Mesodermal cell (in vitro differentiated cells): ENCODE measurements around the gene PACS2.
"Not testable (repeated sequence)": the region's sequence is repeated elsewhere in the genome, so short reads cannot be mapped to it uniquely, and the experiment has no call there.

Source experiments
- H3K27ac ChIP-seq: 2 replicates; pipeline ENCODE4 v1.7.0; 2013; ENCODE audit warnings: mild to moderate bottlenecking, low read depth, low read length, moderate library complexity; ENCODE audit not compliant: severe bottlenecking
- H3K36me3 ChIP-seq: 2 replicates; pipeline ENCODE4 v1.7.1; 2013; ENCODE audit warnings: mild to moderate bottlenecking, low read length, moderate library complexity; ENCODE audit not compliant: control insufficient read depth, insufficient read depth
- H3K4me1 ChIP-seq: one replicate; pipeline ENCODE4 v1.7.1; 2013; ENCODE audit warnings: mild to moderate bottlenecking, low read length; ENCODE audit not compliant: insufficient read depth, control insufficient read depth, poor library complexity, severe bottlenecking
- H3K4me3 ChIP-seq: 2 replicates; pipeline ENCODE4 v1.7.0; 2013; ENCODE audit warnings: low read length, control low read depth, mild to moderate bottlenecking; ENCODE audit not compliant: insufficient read depth, poor library complexity, severe bottlenecking; ENCODE audit errors: extremely low read depth
- H3K9me3 ChIP-seq: 2 replicates; pipeline ENCODE4 v1.7.1; 2013; ENCODE audit warnings: mild to moderate bottlenecking, low read length, moderate library complexity; ENCODE audit not compliant: control insufficient read depth
- WGBS, 2 experiments: methylation state at CpG; one replicate each; pipeline ENCODE4 v1.1.5; 2013; ENCODE audit warnings: missing lambda C conversion rate in 2 of 2; ENCODE audit not compliant: insufficient coverage in 2 of 2; 5-methylcytosine and 5-hydroxymethylcytosine counted together

PACS2 gene

GRCh38 chr14:105326891-105327694, 12.5 kb downstream of the PACS2 start:
- Histone ChIP-seq H3K9me3 (no peaks in the 10 kb centered on the region), H3K36me3 (no peaks in the 10 kb centered on the region), H3K4me1 (no peaks in the 10 kb centered on the region), H3K4me3 (no peak overlapping the region), H3K27ac (no peak overlapping the region)
- WGBS, 2 experiments = 44 to 55% methylated on average over 20 to 31 of the region's 34 CpGs

DNA sequence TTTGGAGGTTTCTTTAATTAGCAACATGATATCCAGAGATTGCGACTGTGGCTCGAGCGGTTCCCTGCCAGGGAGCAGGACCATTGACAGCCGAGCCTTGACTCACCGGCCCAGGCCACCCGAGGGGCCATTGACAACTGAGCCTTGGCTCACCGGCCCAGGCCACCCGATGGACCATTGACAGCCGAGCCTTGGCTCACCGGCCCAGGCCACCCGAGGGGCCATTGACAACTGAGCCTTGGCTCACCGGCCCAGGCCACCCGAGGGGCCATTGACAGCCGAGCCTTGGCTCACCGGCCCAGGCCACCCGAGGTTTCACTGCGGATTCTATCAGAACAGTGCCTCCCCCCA, 13.1 kb downstream of the PACS2 start:
- not testable (repeated sequence) for H3K4me1 ChIP-seq, H3K27ac ChIP-seq, H3K9me3 ChIP-seq, H3K36me3 ChIP-seq, H3K4me3 ChIP-seq
- 44 to 55% methylated on average over 17 of the region's 17 CpGs for WGBS, 2 experiments

GRCh38 chr14:105328070-105328677, 13.6 kb downstream of the PACS2 start:
- no peak overlapping the region for H3K27ac ChIP-seq
- no peaks in the 10 kb centered on the region for H3K36me3 ChIP-seq
- H3K4me1 ChIP-seq = peaks cover 3% of the 10 kb centered on the region
- no peak overlapping the region for H3K4me3 ChIP-seq
- 87 to 89% methylated on average over 9 to 10 of the region's 12 CpGs for WGBS, 2 experiments
- H3K9me3 ChIP-seq = no peaks in the 10 kb centered on the region

DNA sequence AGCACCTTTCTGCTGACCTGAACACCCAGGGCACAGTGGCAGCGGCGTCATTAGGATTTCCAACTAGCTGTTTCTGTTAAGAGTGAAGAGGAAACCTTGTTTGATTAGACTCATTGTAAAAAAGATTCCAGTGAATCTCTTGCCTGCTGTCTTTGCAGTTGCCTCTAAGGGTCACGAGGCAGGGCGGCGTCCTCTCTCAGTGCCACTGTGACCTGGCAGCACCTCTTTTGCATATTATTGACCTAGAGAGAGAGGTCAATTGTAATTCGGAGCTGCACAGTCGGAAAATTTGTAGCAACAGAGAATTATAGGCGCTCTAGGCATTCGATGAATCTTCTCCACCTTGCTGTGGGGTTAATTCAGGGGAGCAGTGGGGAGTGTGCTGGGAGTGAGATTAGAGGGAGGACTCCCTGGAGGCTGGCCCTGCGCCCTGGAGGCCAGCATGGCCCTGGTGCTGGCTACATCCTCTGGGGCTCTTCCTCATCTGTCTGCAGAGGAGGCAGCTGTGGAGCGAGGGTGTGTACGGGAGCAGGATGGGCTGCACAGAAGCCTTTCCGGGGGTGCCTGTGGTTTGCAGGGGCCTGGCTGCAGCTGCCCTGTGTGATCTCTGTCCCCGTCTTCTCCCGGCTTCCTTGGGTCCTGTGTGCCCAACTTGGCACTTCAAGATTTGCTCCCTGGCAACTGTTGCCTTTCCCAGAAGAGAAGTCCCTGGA, 14.3 kb downstream of the PACS2 start:
- 92 to 95% methylated on average over 11 to 15 of the region's 15 CpGs for WGBS, 2 experiments
- Histone ChIP-seq H3K4me1 (peaks cover 3% of the 10 kb centered on the region), H3K9me3 (no peaks in the 10 kb centered on the region), H3K27ac (no peak overlapping the region), H3K4me3 (no peak overlapping the region), H3K36me3 (no peaks in the 10 kb centered on the region)

DNA sequence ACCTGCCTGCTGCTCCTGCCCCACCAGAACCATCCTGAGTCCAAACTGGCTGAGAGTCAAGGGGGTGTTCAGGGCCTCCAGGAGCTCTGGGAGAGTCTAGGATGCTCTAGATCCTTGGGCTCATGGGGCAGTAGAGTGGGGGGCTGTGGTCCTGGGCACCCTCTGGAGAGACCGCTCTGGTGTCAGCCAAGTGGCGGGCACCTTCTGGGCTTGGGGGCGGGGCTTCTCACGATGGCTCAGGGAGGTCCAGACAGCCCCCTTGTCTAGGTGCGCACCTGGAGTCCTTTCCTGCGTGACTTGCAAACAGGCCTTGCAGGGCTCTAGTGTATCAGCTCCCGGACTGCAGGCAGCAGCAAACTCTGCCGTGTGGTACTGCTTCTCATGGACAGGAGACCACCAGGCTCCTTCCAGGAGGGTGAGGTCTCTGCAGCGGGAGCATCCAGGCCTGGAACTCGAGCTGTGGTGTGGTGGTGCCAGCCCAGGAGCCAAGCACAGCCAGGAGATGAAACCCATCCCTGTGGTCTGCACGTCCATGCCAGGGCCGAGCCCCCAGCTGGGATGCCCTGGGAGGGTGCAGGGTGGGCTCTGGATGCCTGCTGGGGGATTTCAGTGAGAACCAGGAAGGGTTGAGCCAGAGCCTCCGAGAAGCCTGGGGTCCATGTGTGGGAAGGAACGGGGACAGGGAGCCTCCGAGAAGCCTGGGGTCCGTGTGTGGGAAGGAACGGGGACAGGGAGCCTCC, 15.0 kb downstream of the PACS2 start:
- WGBS, 2 experiments = 92 to 94% methylated on average over 15 to 17 of the region's 17 CpGs
- no peak overlapping the region for H3K27ac ChIP-seq
- no peaks in the 10 kb centered on the region for H3K36me3 ChIP-seq
- no peak overlapping the region for H3K4me3 ChIP-seq
- peaks cover 3% of the 10 kb centered on the region for H3K4me1 ChIP-seq
- no peaks in the 10 kb centered on the region for H3K9me3 ChIP-seq

DNA sequence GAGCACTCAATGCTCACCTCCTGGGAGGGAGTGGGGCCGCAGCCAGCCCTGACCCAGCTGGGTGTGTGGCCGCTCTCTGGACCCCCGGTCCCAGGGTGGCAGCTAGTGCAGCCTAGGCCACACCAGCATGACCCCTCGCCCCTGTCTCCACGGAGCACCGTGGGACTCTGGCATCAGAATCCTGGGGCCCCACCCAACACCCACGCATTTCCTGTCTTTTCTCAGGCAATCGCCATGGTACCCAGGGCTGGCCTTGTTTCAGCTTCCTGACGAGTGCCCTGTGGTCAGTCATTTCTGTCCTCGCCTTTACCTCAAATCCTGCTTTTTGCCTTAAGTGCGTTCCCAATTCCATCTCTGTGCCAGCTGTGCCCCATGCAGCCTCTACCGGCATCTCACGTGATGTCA, 15.9 kb downstream of the PACS2 start:
- Histone ChIP-seq H3K4me3 (no peak overlapping the region), H3K36me3 (no peaks in the 10 kb centered on the region), H3K9me3 (no peaks in the 10 kb centered on the region), H3K4me1 (peaks cover 3% of the 10 kb centered on the region), H3K27ac (no peak overlapping the region)
- WGBS, 2 experiments = 71 to 79% methylated on average over 12 to 13 of the region's 13 CpGs

- no peaks in the 10 kb centered on the region for H3K36me3 ChIP-seq
- 92 to 97% methylated on average over 7 of the region's 8 CpGs for WGBS, 2 experiments
- no peaks in the 10 kb centered on the region for H3K9me3 ChIP-seq
- H3K4me1 ChIP-seq = peaks cover 3% of the 10 kb centered on the region
- H3K4me3 ChIP-seq = no peak overlapping the region
- no peak overlapping the region for H3K27ac ChIP-seq
Observed at GRCh38 chr14:105331575-105332349, 17.2 kb downstream of the PACS2 start.

- Histone ChIP-seq H3K4me3 (no peak overlapping the region), H3K27ac (no peak overlapping the region), H3K9me3 (no peaks in the 10 kb centered on the region), H3K4me1 (peaks cover 3% of the 10 kb centered on the region), H3K36me3 (no peaks in the 10 kb centered on the region)
- 89 to 95% methylated on average over 8 to 10 of the region's 11 CpGs for WGBS, 2 experiments
Observed at GRCh38 chr14:105332350-105332874, 17.9 kb downstream of the PACS2 start.

- no peaks in the 10 kb centered on the region for H3K36me3 ChIP-seq
- no peaks in the 10 kb centered on the region for H3K9me3 ChIP-seq
- no peak overlapping the region for H3K4me3 ChIP-seq
- no peak overlapping the region for H3K27ac ChIP-seq
- peaks cover 3% of the 10 kb centered on the region for H3K4me1 ChIP-seq
- 96 to 97% methylated on average over 10 to 13 of the region's 15 CpGs for WGBS, 2 experiments
Observed at GRCh38 chr14:105333020-105333490, 18.5 kb downstream of the PACS2 start.
